ENCODE measurements around the gene PNPLA7.

GRCh38 chr9:137542486-137542885 is 7.7 kb downstream of the PNPLA7 start:
- TF ChIP-seq CTCF (conservative IDR thresholded peaks at IDR 0.05; ENCODE audit: low read depth, low read length) (no peak), EZH2 (IDR thresholded peaks at IDR 0.05; ENCODE audit: borderline replicate concordance, low read depth, low read length, poor library complexity, severe bottlenecking) (no peak)
